ENCODE results near the gene KLRK1.
"Not testable (repeated sequence)": the region's sequence is repeated elsewhere in the genome, so short reads cannot be mapped to it uniquely, and the experiment has no call there.

KLRK1 gene

GRCh38 chr12:10389904-10390303 is at the start of gene KLRK1:
Gene KLRK1, minus strand, starts transcription at chr12:10390041. Its CDS starts 1,231 bp downstream, at chr12:10388810.
- DNase-seq: no peak

DNA sequence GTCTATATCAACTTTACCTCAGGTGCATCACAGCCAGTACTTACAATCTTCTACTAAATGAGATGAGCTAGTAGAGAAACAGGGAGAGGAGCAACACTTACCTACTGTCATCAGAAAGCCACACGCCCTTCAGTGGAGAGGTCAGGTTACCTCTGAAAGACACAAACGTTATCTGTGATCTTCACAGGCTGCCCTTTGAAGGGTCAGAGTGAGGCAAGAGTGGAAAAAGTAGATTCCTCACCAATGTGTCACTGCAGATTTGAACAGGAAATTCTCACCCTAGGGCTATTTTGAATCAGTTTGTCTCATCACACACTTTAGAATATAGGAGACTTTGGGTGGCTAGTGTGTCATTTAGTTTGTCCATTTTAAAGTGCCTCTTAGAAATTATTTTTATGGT is 47.8 kb upstream of the KLRK1 start:
- DNase-seq: not testable (repeated sequence)

DNA sequence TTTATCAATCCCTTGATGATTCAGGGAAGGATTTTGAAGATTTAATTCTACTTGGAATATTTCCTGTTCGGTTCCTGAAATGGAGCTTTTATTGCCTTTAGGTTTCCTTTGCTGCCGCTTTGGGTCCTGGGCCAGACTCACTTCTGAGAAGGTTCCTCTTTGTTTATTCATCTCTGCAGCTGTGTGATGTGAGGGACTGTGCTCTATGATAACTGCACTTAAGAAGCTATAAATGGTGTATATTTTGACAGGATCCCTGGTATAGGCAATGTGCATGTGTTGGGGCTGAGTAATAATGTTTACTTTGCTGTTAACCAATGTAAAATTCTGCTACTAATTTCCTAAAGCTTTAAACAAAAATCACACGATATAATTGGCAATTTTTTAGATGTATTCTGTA is 46.0 kb upstream of the KLRK1 start, which contains the start of gene KLRC2:
TSS of gene KLRC2 (minus strand) at position 195 of the 400 bp plus-strand sequence. CDS start at position 171, 24 bp downstream.
- DNase-seq: peak in 1 of 2 experiments; percentile 21

GRCh38 chr12:10430623-10431022 is 40.8 kb upstream of the KLRK1 start:
- DNase-seq: not testable (repeated sequence)

- not testable (repeated sequence) for DNase-seq
These were observed 36.1 kb upstream of the KLRK1 start for GRCh38 chr12:10425938-10426337.

- not testable (repeated sequence) for DNase-seq
These were observed 34.5 kb upstream of the KLRK1 start for GRCh38 chr12:10424260-10424899.

GRCh38 chr12:10422159-10422558 is 32.3 kb upstream of the KLRK1 start:
- DNase-seq: not testable (repeated sequence)

DNA sequence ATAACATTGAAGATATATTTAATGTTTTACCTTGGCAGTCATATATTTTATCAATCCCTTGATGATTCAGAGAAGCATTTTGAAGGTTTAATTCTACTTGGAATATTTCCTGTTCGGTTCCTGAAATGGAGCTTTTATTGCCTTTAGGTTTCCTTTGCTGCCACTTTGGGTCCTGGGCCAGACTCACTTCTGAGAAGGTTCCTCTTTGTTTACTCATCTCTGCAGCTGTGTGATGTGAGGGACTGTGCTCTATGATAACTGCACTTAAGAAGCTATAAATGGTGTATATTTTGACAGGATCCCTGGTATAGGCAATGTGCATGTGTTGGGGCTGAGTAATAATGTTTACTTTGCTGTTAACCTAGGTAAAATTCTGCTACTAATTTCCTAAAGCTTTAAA is 30.5 kb upstream of the KLRK1 start, which contains the start of gene KLRC3:
TSS of gene KLRC3 (minus strand) at position 262 of the 400 bp plus-strand sequence. CDS start at position 217, 45 bp downstream.
- DNase-seq: peak in 1 of 2 experiments; percentile 33

DNA sequence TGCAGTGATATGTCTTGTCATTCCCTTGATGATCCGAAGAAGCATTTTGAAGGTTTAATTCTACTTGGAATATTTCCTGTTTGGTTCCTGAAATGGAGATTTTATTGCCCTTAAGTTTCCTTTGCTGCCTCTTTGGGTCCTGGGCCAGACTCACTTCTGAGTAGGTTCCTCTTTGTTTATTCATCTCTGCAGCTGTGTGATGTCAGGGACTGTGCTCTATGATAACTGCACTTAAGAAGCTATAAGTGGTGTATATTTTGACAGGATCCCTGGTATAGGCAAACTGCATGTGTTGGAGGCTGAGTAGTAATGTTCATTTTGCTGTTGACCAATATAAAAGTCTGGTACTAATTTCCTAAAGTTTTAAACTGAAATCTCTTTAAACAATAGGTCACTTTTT is 19.6 kb upstream of the KLRK1 start, which contains the start of gene KLRC4:
TSS of gene KLRC4 (minus strand) at position 366 of the 400 bp plus-strand sequence. CDS start at position 184, 182 bp downstream.
- no peak for DNase-seq

DNA sequence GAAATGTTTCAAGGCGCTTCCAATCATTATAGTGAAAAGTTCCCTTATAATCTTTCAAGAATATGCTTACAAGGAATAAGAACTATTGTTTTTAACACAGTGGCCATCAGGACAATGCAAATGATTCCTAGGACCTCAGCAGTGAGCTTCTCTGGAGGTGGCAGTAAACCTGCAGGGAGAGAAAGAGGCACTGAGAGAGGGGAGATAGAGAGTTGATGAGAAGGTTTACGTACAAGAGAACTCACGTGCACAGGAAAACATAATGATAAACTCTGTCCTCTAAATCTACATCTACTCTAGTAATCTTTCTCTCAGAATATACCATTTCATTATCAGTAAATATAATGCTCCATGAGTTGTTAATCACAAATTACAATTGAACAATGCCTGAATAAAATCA is 19.0 kb upstream of the KLRK1 start:
- no peak for DNase-seq

GRCh38 chr12:10406725-10407124 is 16.9 kb upstream of the KLRK1 start:
- DNase-seq: no peak

GRCh38 chr12:10405294-10405693 is 15.5 kb upstream of the KLRK1 start:
- no peak for DNase-seq

DNA sequence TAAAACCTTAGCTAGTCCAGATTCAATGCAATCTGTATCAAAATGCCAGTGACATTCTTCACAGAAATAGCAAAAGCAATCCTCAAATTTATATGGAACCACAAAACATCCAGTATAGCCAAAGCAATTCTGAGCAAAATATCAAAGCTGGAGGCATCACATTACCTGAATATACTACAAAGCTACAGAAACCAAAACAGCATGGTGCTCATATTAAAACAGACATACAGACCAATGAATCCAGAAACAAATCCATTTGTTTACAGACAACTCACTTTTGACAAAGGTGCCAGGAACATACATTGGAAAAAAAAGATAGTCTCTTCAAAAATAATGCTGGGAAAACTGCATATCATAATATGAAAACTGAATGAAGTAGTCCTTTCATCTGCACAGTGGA is 15.0 kb upstream of the KLRK1 start:
- DNase-seq: no peak

GRCh38 chr12:10400829-10401228 is 11.0 kb upstream of the KLRK1 start:
- no peak for DNase-seq

DNA sequence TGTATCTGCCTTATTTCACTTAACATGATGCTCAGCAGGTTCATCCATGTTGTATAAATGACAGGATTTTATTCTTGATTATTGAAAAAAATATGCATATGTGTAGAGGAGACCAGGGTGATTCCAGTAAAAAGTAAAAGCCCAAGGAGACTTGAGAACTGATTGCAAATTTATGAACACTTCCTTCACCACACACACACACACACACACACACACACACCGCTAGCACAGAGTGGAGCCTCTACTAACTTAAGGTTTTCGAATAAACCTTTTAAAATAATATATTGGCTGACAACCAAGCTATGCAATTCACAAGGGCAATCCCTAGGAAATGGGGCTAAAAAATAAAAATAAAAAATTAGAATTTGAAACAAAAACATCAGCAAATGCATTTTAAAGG is 8.3 kb upstream of the KLRK1 start:
- DNase-seq: no peak

- no peak for DNase-seq
These were observed 7.5 kb upstream of the KLRK1 start for GRCh38 chr12:10397296-10397695.

DNA sequence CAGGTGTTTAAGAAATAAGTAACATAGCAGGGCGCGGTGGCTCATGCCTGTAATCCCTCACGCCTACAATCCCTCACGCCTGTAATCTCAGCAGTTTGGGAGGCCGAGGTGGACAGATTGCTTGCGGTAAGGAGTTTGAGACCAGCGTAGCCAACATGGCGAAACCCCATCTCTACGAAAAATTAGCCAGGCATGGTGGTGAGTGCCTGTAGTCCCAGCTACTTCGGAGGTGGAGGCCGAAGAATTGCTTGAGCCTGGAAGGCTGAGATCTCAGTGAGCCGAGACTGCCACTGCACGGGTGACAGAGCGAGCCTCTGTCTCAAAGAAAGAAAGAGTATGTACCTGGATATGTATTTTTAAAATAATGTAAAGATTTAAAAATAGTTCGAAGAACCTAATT is 6.3 kb upstream of the KLRK1 start:
- not testable (repeated sequence) for DNase-seq

DNA sequence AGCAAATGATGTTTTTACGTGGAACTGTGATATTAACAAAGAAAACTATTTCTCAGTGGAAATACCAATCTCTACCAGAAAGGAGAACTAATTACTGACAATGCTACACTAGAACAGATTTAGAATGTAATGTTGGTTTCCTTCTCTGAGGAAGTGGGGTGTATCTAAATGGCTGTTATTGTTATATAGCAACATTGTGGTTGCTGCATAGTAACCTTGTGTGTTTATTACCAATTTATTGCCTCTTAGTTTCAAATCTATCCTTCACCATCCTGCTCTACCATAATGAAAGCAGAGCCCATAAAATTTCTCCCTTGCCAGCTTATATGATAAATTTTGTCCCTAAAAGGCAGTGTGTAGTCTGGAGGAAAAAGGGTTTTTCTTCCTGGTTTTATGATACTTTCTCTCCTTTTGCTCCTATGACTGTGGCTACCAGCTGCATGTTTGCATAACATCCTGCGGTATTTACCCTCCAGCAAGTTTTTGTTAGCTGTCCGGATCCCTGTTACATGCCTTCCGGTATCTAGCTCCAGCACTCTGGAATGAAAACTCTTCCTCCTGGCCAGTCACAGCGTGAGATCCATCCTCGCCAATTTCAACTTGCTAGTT is 5.7 kb upstream of the KLRK1 start:
- DNase-seq: peak; percentile 76 to 84

GRCh38 chr12:10394531-10395152 is 4.8 kb upstream of the KLRK1 start:
- not testable (repeated sequence) for DNase-seq

- peak; percentile 5 to 26 for DNase-seq
These were observed 3.5 kb upstream of the KLRK1 start for GRCh38 chr12:10393291-10393690.

- DNase-seq: peak; percentile 56 to 88
These were observed 2.6 kb upstream of the KLRK1 start for GRCh38 chr12:10392394-10392930.

- not testable (repeated sequence) for DNase-seq
These were observed 1.1 kb upstream of the KLRK1 start for GRCh38 chr12:10390991-10391390.

- no peak for DNase-seq
These were observed 1.0 kb downstream of the KLRK1 start for GRCh38 chr12:10388624-10389413.

Data from NCI-H2081 (cell line).